Stimulated activated CD4-positive, alpha-beta T cell treated with anti-CD3 and anti-CD28 coated beads, Interleukin-4, amount 100 ng/mL, for 24 hours (primary cell): ENCODE measurements around the gene FIG4.
"Not testable (repeated sequence)": the region's sequence is repeated elsewhere in the genome, so short reads cannot be mapped to it uniquely, and the experiment has no call there.

Experiments used
- DNase-seq: peaks from one replicate; pipeline ENCODE4 v3.0.0-alpha.2; 2020

The FIG4 gene

DNA sequence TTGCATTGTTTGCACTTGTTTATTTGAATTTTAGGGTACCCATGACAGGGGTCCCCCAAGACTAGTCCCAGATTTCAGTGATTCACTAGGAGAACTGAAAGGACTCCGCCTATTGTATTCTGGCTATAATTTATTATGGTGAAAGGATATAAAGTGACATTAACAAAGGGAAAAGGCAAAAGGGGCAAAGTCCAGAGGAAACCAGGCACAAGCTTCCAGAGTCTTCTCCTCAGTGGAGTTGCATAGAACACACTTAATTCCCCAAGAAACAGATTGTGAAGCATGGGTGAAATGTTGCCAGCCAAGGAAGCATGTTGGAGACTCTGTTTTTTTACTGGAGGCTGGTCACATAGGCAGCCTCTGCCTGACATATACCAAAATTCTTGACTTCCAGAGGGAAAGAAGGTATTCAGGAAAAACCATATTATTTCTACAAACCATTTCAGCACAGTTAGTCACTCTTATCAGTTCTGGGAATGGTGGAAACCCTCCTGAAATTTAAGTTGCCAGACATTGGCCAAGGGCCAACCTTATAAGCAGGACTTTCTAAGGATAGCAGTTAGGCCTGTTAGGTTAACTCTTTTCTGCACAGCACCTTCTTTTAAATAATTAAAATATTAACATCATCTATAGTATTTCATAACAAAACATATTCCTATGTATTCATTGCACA is 71.8 kb downstream of the FIG4 start:
- no peak for DNase-seq

DNA sequence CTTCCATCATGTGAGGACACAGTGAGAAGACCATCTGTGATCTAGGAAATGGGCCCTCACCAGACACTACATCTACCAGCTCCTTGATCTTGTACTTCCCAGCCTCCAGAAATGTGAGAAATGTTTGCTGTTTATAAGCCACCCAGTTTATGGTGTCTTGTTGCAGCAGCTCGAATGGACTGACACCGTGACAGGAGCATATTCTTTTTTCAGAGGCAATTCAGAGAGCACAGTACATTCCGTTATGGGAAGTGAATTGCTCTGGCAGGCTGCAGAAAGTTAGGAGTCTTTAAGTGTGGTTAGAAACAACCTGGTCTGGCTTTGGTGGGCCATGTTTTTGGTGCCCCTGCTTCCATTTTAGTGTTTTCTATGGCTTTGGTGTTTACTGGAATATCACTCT is 75.1 kb downstream of the FIG4 start:
- no peak for DNase-seq

DNA sequence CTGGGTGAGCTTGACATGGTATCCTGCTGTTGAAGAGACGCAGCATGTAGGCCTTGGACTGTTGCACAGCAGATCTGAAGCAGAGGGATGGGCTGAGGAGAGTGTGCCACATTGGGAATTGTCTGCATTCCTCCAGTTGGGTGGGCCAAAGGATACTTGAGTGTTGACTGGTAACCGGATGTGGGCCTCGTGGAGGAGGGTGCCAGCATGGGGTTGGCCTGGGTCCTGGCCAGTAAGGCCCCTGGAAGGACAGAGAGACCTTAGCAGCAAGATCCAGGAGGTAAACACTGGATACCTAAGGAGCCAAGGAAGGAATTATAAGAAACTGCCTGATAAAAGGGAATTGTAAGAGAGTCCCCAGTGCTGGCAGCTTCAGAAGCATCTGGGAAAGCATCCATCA is 76.9 kb downstream of the FIG4 start:
- DNase-seq: no peak

DNA sequence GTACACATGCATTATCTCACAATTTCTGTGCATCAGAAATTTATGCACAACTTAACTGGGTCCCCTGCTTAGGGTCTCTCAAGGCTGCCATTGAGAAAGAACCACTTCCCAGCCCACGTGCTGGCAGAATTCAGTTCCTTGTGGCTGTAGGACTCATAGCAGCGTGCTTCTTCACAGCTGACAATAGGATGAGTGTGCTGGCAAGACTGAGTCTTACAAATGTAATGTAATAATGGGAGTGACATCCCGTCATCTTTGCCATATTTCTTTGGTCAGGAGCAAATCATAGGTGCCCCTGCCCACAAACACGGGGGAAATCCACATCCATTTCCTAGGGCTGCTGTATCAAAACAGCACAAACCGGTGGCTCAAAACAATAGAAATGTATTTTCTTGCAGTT is 77.4 kb downstream of the FIG4 start:
- DNase-seq: no peak

DNA sequence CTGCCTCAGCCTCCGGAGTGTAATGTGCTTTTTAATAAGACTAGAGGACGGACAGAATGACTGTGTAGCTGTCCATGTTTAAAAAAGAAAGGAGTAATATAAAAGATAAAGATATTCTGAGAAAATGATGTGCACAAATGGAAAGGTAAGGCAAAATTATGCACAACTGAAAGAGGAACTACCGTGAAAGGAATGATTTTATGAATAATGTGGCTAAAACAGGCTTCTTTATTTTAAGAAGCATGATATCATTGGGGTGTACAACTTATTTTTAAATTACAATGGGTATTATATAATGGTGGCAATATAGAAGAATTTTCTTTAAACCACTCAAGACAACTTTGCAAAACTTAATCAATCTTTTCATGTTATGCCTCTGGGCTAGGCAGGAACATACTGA is 78.1 kb downstream of the FIG4 start:
- DNase-seq: no peak

DNA sequence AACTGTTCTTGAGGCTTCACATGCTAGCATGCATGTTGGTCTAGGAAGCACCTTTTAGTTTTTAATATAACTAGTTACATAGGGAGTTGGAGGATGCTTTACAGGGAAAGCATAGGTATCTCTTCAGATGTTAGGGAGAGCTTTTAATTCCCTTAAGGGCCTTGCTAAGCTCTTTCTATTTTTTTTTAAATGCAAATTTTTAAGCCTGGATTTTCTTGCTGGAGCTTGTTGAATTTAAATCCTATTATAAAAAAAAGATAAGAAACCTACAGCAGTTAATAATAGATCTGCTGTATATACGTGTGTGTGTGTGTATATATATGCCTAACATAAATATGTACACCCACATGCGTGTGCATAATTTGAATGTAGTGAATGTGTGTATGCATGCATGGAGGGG is 79.0 kb downstream of the FIG4 start:
- DNase-seq: no peak

DNA sequence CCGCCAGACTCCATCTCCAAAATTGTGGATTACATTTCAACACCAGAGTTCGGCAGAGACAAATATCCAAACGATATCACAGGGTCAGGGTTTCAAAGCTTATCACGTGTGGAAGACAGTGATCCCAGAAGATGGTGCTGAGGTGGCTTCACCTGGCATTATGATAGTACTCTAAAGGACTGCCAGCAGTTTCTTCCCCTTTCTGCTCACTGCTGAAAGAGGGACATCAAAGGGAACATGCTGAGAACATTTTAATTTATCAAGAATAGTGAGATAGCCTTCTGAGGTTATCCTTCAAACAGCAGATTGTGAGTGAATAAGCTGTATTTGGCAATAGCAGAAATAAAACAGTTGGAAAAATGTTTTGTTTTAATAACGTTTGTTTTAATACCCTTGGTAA is 79.7 kb downstream of the FIG4 start:
- no peak for DNase-seq

DNA sequence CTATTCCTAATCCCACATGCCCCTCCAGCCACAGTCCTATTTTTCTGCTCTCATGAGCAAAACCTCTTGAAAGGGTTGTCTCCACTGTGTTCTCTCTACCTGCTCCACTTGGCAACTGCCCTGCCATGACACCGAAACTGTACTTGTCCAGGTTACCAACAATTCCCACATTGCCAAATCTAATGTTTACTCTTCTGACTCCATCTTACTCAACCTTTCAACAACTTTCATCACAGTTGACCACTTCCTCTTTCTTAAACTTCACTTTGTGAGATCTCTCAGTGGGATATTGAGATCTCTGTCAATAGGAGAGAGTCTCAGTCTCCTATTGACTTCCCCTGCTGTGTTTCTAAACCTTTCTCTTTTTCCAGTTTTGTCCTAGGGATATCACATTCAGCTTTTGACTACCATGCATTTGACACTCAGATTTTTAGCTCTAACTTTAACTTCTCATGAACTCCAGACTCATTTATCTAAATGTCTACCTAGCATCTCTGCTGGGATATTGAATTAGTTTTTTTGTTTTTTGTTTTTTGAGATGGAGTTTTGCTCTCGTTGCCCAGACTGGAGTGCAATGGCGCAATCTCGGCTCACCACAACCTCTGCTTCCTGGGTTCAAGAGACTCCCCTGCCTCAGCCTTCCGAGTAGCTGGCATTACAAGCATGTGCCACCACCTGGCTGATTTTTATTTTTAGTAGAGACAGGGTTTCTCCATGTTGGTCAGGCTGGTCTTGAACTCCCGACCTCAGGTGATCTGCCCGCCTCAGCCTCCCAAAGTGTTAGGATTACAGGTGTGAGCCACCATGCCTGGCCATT is 81.1 kb downstream of the FIG4 start:
- not testable (repeated sequence) for DNase-seq

DNA sequence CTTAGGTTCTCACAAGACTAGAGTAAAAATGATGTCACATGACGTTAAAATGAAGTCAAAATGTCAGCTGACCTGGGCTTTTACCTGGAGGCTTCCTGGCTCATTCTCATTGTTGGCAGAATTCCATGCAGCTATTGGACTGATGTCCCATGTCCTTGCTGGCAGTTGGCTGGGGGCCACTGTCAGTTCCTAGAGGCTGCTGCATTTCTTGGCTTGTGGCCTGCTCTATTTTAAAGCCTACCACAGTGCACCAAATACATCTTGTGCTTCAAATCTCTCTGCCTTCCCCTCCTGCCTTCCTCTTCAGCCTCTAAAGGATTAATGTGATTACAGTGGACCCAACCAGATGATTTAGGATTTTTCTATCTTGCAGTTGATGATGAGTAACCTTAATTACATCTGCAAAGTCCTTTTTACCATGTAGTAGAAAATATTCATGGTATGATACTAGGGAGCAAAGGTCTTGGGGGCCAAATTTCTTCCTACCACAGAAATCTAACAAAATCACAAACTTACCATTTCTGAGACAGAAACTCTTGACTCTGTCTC is 81.9 kb downstream of the FIG4 start:
- no peak for DNase-seq

DNA sequence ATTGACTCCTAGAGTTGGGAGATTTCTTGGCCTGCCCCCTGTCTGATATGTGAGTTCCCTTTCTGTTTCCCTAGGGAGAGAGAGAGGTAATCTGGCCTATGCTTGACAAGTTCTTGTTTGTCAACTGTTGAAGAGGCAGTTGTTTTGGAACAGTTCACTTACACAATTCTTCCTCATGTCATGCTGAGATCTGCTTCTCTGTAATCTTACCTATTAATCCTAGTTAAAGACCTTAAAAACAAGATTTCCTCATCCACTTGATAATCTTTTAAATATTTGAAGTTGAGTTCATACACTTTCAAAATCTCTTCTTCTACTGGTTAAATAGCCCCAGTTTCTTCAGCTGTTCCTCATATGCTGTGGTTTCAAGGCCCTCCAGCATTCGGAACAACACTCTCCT is 89.9 kb downstream of the FIG4 start:
- DNase-seq: no peak

DNA sequence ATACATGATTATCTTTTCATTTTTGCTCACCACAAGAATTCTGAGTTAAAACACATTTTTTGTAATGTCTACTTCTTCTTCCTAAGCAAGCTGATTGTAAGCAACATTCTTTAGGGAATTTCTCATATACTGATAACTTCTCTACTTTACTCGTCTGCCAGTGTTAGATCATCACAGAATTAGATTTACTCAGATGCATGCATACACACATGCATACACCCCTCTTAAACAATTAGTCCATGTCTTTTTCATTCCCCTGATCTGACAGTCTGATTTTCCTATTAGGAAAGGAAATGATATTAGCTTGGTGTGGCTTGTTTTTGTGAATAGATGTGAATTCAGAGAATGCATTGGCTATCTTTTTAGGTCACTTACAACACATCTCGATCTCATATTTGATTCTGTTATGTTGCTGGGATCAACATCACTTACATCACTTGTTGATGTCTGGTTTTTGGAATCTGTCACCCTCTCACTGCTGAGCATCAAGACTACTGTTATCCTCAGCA is 91.4 kb downstream of the FIG4 start:
- no peak for DNase-seq

DNA sequence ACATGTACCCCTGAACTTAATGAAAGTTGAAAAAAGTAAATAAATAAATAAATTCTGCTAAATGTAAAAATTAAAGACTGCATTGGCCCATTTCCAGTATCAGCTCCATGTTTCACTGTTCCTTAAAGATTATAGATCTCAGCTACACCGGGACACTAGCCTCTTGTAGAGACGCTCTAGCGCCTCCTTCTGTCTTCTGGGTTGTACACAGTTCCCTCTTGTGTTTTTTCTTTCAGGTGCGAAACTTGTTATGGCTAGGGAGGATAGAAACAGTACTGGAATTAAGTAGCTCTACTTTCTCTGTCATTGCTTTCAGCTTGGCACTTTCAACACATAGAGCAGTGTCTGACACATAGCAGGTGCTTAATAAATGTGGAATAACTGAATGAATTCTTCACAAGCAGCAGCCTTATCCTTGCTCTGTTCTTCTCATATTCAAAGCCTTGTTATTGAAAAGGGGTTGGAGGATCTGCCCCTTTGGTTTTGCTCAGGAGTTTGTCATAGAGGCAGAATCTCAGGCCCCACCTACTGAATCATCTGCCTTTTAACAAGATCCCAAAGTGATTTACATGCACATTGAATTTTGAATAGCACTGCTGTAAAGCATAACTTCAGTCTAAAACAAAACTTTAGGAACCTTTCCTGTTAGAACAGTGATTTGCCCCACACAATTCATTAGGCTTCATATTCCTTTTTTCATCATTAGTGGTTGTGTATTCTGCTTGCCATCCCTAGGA is 92.3 kb downstream of the FIG4 start:
- no peak for DNase-seq

DNA sequence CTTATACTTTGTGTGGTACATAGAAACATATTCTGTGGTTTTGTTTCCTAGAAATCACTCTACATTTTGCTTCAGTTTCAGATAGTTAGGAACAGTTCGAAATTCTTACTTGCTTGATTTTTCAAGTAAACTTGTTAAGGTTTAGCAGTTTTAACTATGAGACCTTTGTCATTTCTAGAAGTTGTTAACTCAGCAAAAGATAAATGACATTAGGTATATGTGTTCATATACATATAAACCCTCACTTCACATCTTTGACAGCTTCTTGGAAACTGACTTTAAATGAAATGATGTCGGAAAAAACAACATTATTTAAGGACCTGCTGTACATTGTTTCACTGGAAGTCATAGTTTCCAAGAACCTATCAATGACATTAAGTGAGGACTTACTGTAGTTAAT is 96.2 kb downstream of the FIG4 start:
- DNase-seq: no peak

DNA sequence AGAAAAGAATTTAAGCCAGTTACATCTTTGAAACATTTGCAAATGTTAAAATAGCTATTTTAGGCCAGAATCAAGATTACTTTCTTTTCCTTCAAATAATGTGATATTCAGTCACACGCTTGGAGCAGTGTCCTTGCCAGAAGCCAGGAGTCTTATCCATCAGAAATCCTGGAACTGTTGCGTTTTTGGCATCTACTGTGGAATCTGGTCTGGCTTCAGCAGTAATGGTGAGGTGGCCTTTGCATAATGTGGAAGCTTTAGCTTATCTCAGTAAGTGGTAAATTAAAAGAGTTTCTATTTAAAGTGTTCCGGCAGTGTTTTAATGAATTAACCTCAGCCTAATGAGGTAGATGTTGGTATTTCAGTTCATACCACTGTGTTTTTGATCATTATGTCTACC is 97.6 kb downstream of the FIG4 start:
- DNase-seq: no peak

DNA sequence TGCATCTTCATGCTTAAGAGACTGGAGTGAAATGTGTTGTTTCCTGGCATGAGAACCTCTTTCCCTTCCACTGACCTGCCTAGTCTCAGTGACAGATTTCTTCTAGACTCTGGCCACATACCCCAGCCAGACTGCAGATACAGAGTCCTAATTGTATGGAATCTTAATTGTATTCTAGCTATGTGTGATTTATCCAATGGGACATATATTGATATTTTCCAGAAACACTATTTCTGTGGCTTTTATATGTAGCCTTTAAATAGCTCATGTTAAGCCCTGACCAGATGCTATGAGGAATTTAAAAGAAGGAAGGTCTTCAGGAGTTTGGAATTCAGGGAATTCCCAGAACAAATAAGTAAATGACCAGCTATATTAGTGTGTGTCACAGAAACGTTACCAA is 99.0 kb downstream of the FIG4 start:
- no peak for DNase-seq

DNA sequence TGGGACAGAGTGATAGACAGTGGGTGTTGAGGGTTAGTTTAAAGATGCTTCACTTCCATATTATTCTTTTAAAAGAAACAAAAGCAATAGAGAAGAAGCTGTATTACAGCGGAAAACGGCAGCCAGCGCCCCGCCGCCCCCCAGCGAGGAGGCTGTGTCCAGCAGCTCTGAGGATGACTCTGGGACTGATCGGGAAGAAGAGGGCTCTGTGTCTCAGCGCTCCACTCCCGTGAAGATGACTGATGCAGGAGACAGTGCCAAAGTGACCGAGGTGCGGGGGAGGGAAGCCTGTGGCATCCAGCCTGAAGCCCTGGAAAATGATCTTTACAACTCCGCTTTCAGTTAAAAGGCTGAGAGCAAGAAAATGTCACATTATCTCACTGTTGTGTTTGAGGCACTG is 100.2 kb downstream of the FIG4 start:
- no peak for DNase-seq

DNA sequence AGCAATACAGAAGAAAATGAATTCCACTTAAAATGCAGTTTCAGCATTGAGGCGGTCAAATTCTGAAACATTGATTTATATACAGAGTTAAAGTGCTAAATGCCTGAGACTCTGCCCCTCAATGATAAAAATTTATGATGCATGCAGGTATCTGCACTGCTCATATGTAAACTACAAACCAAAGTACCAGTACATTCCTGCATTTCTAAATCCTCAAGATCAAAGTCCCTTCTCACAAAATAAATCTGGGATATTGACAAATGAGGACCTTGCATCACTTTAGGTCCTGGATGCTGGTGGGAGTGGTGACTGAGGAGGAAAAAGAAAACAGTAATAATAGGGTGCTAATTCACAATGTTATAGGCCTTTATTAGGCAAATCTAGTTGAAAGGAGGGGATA is 101.9 kb downstream of the FIG4 start:
- DNase-seq: no peak

DNA sequence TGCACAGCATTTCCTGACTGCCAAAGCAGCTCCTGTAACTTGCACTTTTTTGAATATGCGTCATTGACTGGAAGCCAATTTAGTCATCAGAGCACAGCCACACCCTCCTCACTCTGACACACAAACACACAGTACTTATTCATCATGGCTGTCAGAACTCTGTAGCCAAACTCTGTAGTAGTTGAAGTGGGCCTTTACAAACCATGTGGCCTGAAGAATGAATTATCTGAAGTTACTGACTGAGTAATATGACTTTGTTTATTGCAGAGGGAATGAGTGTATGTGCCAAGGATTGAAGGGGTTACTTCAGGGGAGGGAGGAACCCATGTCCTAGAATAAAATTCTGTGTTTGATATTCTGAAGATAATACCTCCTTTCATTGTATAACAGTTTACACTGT is 102.7 kb downstream of the FIG4 start:
- DNase-seq: no peak

DNA sequence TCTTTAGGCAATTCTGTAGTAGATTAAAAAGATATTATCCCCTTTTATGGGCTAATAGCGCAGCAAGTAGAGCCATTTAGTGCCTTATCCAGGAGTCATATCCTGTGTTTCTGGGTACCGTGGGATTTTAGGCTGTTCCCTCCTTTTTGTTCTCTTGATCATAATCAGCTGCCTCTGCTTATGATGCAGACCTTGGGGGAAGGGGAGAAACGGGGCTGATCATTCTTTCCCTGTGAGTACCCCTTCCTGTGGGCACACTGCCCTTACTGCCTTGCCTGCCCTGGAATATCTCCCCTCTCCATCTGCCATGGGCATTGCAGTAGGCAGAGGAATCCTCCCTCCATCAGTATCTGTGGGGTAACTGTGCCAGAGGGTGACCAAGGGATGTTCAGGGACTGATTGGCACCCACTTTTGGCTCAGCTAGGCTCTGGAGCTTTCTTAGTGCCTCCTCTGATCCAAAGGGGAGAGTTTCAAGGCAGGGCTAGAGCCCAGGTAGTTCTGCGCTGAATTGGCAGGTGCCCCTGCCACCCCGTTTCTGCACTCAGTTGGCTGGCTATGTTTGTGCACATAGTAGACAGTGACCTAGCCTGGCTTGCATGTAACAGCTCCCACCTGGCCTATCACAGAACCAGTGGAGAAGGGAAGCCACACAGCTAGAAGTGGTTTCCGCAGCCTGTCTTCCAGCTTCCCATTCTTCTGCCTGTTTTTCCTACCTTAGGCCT is 103.3 kb downstream of the FIG4 start:
- DNase-seq: no peak

DNA sequence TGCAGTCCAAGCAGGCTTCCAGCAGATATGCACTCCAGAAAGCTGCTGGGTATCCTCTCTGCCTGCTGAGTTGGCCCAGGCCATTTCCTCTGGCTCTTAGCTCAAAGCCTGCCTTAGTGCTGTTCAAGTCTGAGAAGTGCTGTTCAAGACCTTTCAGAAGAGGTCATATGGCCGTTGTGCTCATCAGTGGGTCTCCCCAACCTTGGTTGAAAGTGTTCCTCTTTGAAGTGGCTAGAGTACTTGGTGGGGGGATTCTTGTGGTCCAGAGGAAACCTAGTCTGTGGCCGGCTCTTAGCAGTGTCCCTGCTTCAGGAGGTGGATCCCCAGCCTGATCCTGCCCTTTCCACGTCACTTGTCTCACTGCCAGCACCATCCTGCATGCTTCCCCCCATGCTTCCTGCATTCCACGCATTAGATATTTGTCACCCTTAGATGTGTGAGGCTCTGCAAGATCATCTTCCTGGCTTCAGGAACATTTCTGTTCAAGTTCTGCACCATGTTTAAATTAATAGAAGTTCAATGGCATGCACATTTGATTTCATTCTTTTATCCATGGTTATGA is 105.0 kb downstream of the FIG4 start:
- DNase-seq: no peak

DNA sequence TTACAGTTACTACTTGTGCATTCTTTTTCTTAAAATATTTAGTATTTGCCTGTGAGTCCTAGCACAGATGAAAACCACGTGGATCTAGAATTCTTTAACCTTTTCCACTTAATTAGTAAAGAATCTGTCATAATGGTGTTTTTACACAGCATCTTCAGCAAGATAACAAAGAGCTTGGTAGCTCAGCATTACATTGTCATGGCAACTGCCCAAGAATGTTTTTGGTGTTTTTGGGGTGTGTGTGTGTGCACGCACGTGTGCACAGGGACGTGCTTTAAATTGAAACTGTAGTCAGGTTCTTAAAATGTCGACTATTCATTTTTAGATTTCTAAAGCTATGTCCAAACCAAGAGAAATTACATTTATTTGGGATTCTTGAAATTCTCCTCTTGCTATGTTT is 108.0 kb downstream of the FIG4 start:
- no peak for DNase-seq

DNA sequence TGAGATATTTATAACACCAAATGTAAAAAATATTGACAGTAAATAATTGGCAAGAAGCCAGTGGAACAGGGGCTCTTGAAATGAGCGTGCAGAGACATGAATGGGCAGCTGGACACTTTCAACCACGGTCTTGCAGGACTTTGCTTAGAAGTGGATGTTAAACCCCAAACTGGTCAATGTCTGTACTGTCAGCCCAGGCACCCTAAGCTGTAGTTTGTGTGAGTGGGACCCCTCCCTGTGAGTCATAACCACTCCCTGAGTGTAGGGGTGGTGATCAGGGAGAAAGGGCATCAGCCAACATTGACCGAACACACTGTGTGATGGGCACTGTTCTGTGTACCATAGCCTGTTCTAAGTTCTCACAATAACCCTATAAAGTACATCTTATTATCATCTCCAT is 108.6 kb downstream of the FIG4 start:
- DNase-seq: no peak

DNA sequence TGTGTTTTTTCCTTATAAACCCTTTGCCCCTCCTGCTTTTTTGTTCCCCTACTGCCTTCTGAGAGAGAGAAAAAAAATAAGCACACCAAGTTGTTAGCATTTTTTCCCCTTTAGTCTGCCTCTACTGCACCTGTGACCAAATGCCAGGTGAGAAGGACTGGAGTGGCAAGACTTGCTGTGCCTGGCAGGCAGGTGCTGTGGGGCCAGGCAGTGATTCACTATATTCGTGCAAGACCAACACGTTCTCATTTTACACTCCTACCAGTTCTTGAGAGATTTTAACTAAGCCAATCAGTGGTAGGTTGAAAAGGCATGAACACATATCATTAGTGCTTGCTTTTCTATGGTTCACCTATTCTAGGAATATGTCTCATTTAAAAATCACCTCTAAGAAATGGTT is 109.7 kb downstream of the FIG4 start:
- no peak for DNase-seq
